Skin of body (tissue), 2 donors: ENCODE results near the gene TDRD10. TPM values are rescaled to one million over a fixed set of nuclear protein-coding genes. Genes with fewer than 3 reads are reported as not detected.
"Not testable (repeated sequence)": the region's sequence is repeated elsewhere in the genome, so short reads cannot be mapped to it uniquely, and the experiment has no call there.

Source experiments
- DNase-seq: peaks from one replicate; lab custom pipeline; 2025; lab: John Stamatoyannopoulos, UW
- total RNA-seq: library from RNA; depleted of rRNA; stranded (reverse); fragments of >200 nt; gene quantifications from one replicate; pipeline ENCODE4 v1.2.3, GENCODE V29; 2014

Gene TDRD10
- total RNA-seq, 1 donor from 2014 or later = 0.69 TPM

DNA sequence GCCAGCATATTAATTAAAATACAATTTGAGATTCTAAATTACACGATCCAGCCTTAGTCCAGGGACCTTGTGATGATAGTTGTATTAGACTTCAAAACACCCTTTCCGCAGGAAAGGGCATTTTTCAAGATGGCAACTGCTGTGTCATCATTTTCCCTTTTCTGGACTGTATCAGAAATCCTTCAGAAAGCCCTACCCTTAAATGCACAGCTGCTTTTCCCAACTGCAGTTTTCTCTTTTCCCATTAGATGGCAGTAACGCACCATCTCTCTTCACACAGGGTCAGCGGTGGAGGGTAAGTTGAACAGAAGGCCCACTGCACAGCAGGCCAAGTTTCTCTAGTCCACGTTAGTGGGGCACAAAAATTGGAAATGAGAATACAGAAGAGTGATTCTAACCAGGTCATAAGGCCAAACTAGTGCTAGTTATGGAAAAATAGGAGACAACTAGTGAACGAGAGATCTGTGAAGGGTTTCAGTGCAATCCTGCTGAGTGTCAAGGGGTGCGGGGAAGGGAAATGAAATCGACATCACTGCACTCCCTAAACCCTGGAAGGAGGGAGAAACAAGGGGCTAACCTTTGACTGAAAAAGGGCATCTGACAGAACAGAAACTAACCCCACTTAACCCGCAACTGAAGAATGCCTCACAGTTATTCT lies 22.1 kb upstream of the TDRD10 start:
- DNase-seq = peak; percentile 75

DNA sequence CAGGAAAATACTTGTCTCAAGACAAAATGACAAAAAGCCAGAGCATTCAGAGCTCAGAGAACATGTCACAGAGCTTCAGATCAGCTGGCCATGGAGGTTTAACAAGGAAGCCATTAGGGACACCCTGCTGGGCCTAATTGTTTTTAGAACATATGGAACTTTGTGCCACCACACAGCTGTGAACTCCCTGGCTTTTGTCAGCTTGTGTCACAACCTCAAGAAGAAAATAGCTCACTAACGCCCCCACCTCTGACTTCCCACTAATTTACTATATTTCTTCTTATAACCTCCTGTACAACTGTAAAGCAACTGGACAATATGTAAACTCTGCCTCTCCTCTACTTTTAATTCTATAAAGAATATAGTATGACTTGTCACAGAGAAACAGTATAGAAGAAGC lies 21.0 kb upstream of the TDRD10 start:
- DNase-seq = no peak

DNA sequence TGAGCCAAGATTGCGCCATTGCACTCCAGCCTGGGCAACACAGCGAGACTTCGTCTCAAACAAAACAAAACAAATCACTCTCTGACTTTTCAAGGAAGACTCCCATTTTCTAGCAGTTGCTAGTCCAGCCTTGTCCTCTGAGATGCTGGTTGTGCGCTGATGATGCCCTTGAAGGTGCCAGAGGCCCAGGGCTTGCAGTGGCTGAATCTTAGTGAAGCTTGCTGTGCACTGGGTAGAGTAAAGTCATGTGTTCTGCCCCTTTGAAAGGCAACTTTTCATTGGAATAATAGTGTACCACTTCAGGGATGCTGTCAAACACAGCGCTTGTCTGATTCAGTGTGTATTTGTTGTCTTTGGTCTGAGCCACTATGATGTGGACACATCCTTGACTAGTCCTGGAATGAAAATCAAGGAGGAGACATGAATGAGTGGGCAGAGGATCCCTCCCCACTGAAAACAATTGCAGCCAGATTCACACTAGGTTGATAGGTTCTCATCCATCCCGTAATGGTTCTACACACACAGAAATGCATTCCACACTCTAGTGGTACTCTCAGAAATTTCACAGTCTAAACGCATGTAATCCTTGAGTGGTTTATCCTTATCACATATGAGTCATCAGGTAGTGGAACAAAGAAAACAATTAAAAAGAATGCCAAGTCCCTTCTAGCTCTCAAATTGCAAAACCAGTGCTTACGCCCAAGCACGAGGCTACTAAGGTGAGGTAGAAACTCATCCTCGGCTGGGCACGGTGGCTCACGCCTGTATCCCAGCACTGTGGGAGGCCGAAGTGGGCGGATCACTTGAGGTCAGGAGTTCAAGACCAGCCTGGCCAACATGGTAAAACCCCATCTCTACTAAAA lies 17.8 kb upstream of the TDRD10 start:
- no peak for DNase-seq

DNA sequence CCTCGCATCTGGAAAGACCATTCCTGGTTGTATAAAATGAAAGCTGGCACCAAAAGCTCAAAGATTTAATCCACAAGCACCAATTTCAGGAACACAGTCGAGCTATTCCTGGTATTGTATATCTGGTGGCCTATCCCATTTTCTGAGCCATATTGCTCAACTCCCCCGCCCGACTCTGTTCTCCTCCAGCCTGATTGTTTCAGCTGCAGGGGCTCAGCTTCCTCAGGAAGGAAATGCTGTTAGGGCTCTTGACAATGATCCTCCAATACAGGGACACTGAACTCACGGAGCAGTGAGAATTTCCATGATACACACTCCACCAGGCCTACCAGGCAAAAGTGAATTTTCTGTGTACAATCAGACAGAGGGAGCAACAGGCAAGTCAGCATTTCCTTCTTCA lies 16.9 kb upstream of the TDRD10 start:
- DNase-seq = no peak

DNA sequence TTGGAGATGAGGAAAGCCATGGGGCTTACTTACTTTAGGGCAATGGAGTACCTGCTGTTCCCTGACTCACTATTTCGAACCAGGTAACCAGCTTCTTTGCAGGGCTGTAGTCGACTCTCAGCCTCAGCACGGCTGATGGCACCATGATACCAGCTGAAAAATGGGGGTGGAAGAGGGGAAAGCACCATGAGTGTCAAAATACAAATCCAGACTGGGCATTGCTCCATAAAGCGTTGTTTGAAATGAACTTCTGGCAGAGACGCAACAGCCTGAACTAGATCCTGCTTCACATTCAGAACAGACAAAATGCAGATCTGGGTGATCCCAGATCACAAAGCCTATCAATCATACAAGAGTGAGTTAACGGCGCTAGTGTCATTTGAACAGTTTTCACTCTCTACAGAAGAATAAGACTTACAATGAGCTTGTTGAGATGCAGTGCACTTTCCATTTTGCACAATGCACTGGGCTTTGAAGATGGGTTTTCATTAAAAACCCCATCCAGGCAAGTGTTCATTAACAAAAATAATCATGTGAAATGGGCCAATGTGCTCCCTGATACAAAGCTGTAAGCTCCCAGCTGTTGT lies 16.0 kb upstream of the TDRD10 start:
- no peak for DNase-seq

DNA sequence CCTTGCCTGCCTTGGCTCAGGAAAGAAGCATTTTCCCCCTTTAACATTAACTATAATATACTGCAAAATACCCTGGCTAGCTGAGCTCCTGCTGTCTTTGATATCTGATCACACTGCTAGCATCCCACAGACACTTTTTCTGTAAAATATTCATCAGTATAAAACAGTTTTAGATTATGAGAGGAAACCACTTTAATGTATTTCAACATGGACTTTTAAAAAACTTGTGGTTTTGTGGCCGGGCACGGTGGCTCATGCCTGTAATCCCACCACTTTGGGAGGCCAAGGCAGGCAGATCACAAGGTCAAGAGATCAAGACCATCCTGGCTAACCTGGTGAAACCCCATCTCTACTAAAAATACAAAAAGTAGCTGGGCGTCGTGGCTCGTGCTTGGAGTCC lies 15.3 kb upstream of the TDRD10 start:
- not testable (repeated sequence) for DNase-seq

DNA sequence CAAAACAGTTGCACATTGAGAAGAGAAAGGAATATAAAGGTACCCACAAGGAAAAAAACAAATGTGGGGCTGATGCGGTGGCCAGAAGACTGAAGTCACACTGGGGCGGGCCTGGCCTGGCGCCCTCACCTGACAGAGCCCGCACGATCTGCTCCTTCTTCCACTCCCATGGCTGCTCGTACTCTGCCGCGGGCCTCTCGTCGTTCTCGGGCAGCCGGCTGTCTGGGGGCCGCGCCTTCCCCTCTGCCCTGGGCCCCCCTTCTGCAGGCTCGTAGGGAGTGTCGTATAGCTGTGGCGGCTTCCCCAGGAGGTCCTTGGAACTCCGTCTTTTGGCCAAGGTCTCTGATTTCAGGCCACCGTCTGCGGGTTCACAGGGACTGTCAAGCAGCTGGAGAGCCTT lies 13.1 kb upstream of the TDRD10 start:
- DNase-seq = no peak

DNA sequence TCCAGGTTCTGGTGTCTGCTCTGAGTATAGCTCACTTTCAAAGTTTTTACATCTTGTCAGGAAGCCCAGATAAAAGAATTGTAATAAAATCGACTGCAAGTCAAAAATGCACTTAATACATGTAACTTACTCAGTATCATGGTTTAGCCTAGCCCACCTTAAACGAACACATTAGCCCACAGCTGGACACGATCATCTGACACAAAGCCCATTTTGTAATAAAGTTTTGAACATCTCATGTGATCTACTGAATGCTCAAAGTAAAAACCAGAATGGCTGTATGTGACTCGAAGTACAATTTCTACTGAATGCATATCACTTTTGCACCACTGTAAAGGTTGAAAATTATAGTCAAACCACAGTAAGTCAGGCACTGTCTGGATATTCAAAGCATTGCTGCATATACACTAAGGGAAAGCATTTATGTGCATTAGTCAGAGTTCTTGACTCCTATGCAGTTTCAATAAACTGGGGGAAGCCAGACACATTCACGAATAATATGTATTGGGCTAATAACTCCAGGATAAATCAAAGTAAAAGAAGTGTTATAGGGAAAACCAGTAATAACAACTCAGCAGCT lies 12.2 kb upstream of the TDRD10 start:
- DNase-seq = no peak

DNA sequence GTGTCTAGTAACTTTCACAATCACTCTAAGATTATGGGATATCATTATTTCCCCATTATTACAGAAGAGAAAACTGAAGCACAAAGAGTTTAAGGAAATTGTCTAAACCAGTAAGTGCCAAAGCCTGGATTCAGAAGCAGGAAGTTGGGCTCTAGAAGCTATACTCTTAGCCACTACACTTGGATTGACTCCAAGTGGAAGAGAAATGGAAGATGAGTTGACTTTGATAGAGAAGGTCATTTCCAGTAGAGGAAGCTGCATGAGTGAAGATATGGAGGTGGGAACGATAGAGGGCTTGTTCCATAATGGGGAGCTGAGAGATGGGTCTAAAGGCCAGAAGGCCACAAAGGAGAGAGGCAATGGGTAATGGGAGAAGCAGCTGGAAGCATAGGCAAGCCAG lies 11.7 kb upstream of the TDRD10 start:
- no peak for DNase-seq

DNA sequence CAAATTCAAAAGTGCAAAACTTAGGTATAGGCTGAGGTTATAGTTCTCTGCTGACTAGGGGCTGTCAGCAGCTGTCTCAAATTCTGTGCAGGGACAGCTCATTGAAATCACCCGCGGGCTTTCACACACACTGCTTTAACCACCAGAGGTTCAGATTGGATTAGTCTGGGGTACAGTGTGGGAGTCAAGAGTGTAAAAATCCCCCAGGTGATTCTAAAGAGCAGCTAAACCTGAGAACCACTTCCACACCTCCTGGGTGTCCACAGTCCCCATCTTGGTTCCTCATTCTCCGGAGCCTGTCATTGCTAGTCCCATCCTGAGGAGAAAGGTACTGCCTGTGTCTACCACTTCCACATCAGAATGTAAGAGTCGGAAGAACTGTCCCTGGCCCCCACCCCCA lies 9.9 kb upstream of the TDRD10 start:
- no peak for DNase-seq

DNA sequence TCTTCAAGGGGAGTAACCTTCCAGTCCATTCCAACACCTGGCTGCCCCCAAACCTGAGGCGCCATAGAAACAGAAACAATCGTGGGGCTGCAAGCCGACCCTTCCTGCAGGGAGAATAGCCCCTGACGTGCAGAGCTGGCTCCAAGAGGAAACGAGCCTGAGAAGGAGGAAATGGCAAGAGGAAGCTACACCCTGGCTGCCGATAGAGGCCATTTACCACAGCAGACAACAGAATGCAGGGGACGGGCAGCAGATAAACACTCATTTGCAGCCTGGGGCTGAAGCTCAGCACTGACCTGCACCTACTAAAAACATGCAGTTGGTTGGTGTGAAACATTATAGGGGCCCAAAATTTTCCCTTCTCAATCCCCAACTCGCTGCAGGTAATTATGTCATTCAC lies 8.7 kb upstream of the TDRD10 start:
- DNase-seq = no peak

DNA sequence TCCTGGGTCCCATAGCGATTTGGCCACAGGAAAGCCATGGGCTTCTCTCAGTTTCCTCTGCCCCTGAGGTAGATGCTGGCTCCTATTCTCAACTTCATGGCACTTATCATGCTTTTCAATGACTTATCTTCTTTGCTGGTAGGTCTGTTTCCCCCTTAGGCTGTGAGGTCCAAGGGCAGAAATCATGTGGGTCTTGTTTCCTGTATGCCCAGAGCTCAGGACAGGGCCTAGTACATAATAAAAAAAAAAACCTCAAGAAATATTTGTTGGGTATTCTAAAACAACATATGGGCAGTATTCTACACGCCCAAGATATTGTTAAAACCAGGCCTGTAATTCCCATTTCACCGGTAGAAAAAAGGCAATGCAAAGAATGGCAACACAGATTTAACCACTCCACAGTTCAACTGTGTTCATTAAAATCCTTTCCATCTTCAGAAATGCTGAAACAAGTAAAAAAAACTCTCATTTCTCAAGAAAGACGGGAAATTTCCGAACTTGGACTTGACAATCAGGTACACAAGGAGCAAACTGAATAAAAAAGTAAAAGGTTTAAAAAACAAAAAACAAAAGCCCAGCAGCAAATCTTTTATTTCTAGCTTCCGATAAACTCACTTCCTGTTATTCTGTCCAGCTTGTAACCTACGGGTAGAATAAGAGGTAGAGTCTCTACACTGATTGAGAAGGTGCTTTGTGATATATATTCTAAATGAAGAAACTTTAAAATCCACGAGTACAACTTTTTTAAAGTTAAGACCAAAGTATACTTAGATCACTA lies 6.3 kb upstream of the TDRD10 start:
- no peak for DNase-seq

DNA sequence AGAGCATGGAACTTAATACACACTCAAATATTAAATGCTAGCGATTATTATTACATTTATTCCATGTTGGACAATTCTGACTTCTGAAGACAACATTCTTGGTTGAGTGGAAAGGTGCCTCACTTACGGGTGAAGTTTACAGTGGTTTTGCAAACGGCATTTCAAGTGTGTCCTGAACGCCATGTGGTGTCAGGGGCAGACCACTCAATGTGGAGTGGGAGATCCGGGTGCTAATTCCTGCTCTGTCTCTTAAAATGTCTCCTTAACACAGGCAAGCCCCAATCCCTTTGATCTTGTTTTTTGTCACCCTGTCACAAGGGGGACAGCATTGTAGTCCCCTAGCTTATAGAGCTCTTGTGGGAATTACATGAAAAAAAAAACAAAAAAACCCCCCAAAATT lies 5.6 kb upstream of the TDRD10 start:
- DNase-seq = no peak

DNA sequence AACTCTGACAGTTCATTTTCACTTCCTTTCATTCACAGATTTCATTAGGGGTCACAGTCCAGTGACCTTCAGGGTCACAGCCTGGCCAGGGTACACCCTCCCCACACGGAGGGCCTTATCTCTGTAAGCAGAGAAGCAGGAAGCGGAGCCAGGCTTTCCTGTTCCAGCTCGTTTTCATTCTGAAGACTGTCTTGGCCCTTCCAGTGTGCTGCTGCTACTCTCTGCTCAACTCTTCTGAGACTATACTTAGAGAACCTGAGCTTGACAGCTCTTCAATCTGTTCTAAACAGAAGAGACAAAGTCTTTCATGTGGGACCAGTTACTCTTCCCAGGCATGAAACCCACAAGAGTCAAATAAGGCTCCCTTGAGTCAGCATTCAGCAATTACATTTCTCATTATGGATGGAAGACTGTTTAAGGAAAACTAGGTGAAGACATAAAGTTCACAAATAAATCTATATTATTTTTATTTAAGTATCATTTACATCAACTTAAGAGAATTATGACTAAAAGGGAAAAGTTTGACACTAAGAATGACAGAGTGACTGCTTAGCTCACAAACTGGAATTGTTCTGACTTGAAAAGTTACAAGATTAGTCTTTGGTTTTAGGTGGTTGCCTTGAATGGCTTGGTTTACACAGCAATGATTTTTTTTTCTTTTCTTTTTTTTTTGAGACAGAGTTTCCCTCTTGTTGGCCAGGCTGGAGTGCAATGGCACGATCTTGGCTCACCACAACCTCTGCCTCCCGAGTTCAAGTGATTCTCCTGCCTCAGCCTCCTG lies 4.8 kb upstream of the TDRD10 start:
- DNase-seq = no peak

DNA sequence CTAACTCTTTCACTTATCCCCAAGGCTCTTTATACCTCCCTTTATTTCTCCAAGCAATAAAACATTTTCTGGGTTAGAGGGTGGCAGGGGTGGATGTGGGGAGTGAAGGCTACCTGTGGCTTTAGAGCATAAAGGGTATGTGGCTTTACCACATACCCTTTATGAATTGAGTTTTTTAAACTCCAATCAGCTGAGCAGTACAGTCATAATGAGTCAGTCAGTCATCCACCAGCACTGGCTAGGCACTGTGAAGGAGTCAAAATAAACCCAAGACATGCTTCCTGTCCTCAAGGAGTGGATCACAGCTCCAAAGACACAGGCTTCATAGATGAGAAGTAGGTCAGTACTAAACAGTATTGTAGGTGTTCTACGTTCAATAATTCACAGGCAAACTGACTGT lies 2.6 kb upstream of the TDRD10 start:
- no peak for DNase-seq

DNA sequence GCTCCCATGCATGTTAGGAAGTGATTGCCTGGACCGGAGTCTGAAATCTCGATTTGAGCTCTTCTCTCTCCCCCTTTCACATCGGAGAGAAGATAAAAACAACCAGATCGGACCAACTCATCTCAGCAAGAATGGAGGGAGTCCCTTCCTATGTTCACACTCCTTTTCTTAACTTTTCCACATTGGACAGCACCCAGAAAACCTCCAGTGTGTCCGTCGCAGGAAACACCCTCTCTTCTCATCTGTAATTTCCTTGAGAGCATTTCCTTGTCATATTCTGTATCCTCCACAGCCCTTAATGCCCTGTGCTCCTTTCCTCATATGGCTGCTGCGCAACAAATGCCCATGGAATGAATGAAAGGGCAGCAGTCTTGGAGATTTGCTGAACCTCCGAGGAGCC lies 1.5 kb upstream of the TDRD10 start:
- no peak for DNase-seq

DNA sequence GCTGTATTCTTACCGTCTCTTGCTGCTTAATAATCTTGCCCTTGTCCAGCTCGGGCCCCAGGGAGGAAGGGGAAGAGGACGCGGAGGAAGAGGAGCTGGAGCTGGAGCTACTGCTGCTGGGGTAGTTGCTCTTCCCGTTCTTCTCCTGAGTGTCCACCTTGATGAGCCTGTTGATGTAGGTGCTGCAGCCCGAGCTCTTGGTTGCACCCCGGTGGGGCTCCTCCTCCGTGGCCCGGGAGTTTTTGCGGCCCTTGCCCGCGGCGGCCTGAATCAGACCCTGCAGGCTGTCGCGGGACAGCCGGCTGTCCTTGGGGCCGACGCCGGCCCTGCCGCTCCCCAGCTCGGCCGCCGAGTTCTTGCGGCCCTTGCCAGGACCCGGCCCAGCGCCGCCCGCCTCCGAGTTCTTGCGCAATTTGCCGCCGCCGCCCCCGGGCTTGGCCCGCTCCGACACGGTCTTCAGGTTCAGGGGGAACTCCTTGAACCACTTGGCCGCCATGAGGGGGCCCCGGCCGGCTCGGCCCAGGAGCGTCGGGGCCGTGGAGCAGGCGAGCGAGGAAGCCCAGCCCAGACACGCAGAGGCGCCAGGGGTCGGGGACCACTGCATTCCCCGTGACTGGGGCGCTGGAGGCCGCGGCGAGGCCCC lies 475 bp upstream of the TDRD10 start:
- no peak for DNase-seq

DNA sequence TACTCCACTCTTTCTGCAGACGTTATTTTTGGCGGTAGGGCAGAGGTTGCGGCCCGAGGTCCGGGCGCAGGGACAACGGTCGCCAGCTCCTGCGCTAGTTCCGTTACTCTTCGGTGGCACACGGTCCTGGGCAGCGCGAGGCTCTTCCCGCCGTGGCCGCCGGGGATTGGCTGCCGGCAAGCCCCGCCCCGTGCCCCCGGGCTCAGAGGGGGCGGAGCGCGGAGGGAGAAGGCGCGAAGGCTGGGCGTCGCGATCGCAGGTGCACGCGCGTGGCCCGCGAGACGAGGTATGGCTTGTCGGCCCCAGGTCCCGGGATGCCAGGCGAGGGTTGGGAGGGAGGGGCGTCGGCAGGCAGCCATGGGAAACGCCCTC lies 711 bp downstream of the TDRD10 start:
- no peak for DNase-seq

DNA sequence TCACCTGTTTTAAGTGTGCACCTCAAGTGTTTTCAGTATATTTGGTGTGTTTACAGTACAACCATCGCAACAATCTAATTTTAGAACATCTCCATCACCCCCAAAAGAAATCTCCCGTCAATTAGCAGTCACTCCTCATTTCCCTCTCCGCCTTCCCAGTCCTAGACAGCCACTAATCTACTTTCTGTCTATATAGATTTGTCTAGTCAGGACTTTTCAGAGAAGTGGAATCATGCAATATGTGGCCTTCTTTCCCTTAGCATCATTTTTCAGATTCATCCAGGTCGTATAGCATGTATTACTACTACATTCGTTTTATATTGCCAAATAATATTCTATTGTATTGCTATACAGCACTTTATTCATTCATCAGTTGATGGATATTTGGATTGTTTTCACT lies 1.9 kb downstream of the TDRD10 start:
- DNase-seq = no peak

DNA sequence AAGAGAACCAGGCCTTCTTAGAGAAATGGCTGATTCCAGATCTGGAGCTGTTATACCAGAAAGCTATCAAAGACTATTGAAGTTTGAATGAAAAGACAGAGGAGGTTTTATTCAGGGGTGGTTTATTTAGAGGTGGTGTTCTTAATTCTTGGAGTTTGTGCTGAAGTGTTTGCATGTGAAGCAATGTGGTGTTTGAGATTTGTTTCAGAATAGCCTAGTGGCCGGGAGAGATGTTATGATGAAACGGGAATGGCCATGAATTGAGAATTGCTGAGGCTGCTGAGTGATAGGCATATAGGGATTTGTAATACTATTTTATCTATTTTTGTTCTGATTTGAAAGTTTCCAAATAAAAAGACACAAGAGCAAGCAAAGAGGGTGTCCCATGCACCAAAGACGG lies 10.7 kb downstream of the TDRD10 start:
- no peak for DNase-seq
